Stimulated activated naive B cell treated with anti-CD40 and anti-IgM and Interleukin-4, amounts not matched to agents 10 μg/mL and 1 μg/mL and 100 μg/mL, for 72 hours (primary cell): ENCODE measurements around the gene PTPRK.
"Not testable (repeated sequence)": the region's sequence is repeated elsewhere in the genome, so short reads cannot be mapped to it uniquely, and the experiment has no call there.

Source experiments
- ATAC-seq, 2 donors: fragments of 150-1000 bp; cut with Tn5 transposase; replicated peaks; 2 replicates each; pipeline ENCODE4 v1.10.0; 2021; ENCODE audit warnings: moderate library complexity in 1 of 2
- DNase-seq: peaks from one replicate; pipeline ENCODE4 v3.0.0; 2021
- H3K27ac Mint-ChIP-seq: one replicate; pipeline ENCODE4 v1.8.0; 2022; ENCODE audit warnings: mild to moderate bottlenecking, mixed read lengths
- H3K27me3 Mint-ChIP-seq, 2 donors: one replicate each; pipeline ENCODE4 v1.8.0; 2022; ENCODE audit warnings: mixed read lengths in 2 of 2
- H3K36me3 Mint-ChIP-seq, 2 donors: one replicate each; pipeline ENCODE4 v1.8.0; 2022; ENCODE audit warnings: mixed read lengths in 2 of 2, mild to moderate bottlenecking in 1 of 2
- H3K4me1 Mint-ChIP-seq, 2 donors: one replicate each; pipeline ENCODE4 v1.8.0; 2022; ENCODE audit warnings: mixed read lengths in 2 of 2, mild to moderate bottlenecking in 1 of 2
- H3K4me3 Mint-ChIP-seq, 2 donors: one replicate each; pipeline ENCODE4 v1.8.0; 2022; ENCODE audit warnings: mild to moderate bottlenecking in 2 of 2, mixed read lengths in 2 of 2, moderate library complexity in 1 of 2
- H3K9me3 Mint-ChIP-seq, 2 donors: one replicate each; pipeline ENCODE4 v1.8.0; 2022; ENCODE audit warnings: mixed read lengths in 2 of 2, mild to moderate bottlenecking in 1 of 2

PTPRK gene

GRCh38 chr6:128461501-128461900, 58.9 kb downstream of the PTPRK start:
- H3K9me3 Mint-ChIP-seq = no peaks in the 10 kb centered on the region
- H3K27ac Mint-ChIP-seq = no peak overlapping the region
- ATAC-seq (no peak), DNase-seq (no peak)
- H3K4me3 Mint-ChIP-seq = no peak overlapping the region
- H3K36me3 Mint-ChIP-seq = no peaks in the 10 kb centered on the region
- H3K4me1 Mint-ChIP-seq = no peaks in the 10 kb centered on the region
- H3K27me3 Mint-ChIP-seq = peaks cover 0 to 4% of the 10 kb centered on the region in 2 donors

GRCh38 chr6:128456510-128457230, 63.7 kb downstream of the PTPRK start:
- ATAC-seq = no peak
- H3K27me3 Mint-ChIP-seq = no peaks in the 10 kb centered on the region
- H3K9me3 Mint-ChIP-seq = no peaks in the 10 kb centered on the region
- no peak overlapping the region for H3K4me3 Mint-ChIP-seq
- H3K4me1 Mint-ChIP-seq = no peaks in the 10 kb centered on the region
- no peak for DNase-seq
- H3K27ac Mint-ChIP-seq = no peak overlapping the region
- H3K36me3 Mint-ChIP-seq = no peaks in the 10 kb centered on the region

- H3K4me1 Mint-ChIP-seq = no peaks in the 10 kb centered on the region
- H3K27ac Mint-ChIP-seq = no peak overlapping the region
- no peaks in the 10 kb centered on the region for H3K27me3 Mint-ChIP-seq
- no peaks in the 10 kb centered on the region for H3K36me3 Mint-ChIP-seq
- DNase-seq (no peak), ATAC-seq (no peak)
- H3K9me3 Mint-ChIP-seq = no peaks in the 10 kb centered on the region
- no peak overlapping the region for H3K4me3 Mint-ChIP-seq
These were observed 64.4 kb downstream of the PTPRK start for GRCh38 chr6:128455959-128456358.

GRCh38 chr6:128452713-128453112, 67.7 kb downstream of the PTPRK start:
- no peaks in the 10 kb centered on the region for H3K27me3 Mint-ChIP-seq
- H3K27ac Mint-ChIP-seq = no peak overlapping the region
- no peak overlapping the region for H3K4me3 Mint-ChIP-seq
- no peaks in the 10 kb centered on the region for H3K4me1 Mint-ChIP-seq
- DNase-seq (no peak), ATAC-seq (no peak)
- H3K36me3 Mint-ChIP-seq = no peaks in the 10 kb centered on the region
- no peaks in the 10 kb centered on the region for H3K9me3 Mint-ChIP-seq

GRCh38 chr6:128446497-128446896, 73.9 kb downstream of the PTPRK start:
- Mint-ChIP-seq H3K9me3 (no peaks in the 10 kb centered on the region), H3K27me3 (peaks cover 4 to 6% of the 10 kb centered on the region in 2 donors), H3K4me1 (no peaks in the 10 kb centered on the region), H3K4me3 (no peak overlapping the region), H3K27ac (no peak overlapping the region), H3K36me3 (no peaks in the 10 kb centered on the region)
- DNase-seq (no peak), ATAC-seq (no peak)

GRCh38 chr6:128443553-128443952, 76.8 kb downstream of the PTPRK start:
- Mint-ChIP-seq H3K36me3 (no peaks in the 10 kb centered on the region), H3K27me3 (peaks cover 4 to 6% of the 10 kb centered on the region in 2 donors), H3K4me1 (no peaks in the 10 kb centered on the region), H3K27ac (no peak overlapping the region), H3K4me3 (no peak overlapping the region), H3K9me3 (no peaks in the 10 kb centered on the region)
- ATAC-seq (no peak), DNase-seq (no peak)

- H3K4me1 Mint-ChIP-seq = no peaks in the 10 kb centered on the region
- no peaks in the 10 kb centered on the region for H3K9me3 Mint-ChIP-seq
- DNase-seq = no peak
- no peak overlapping the region for H3K4me3 Mint-ChIP-seq
- ATAC-seq = no peak
- no peaks in the 10 kb centered on the region for H3K36me3 Mint-ChIP-seq
- no peak overlapping the region for H3K27ac Mint-ChIP-seq
- peaks cover 4 to 6% of the 10 kb centered on the region in 2 donors for H3K27me3 Mint-ChIP-seq
These were observed 80.8 kb downstream of the PTPRK start for GRCh38 chr6:128439627-128440026.

GRCh38 chr6:128438393-128438792, 82.0 kb downstream of the PTPRK start:
- peaks cover 4 to 6% of the 10 kb centered on the region in 2 donors for H3K27me3 Mint-ChIP-seq
- DNase-seq (no peak), ATAC-seq (no peak)
- no peak overlapping the region for H3K27ac Mint-ChIP-seq
- no peaks in the 10 kb centered on the region for H3K36me3 Mint-ChIP-seq
- no peak overlapping the region for H3K4me3 Mint-ChIP-seq
- H3K4me1 Mint-ChIP-seq = no peaks in the 10 kb centered on the region
- no peaks in the 10 kb centered on the region for H3K9me3 Mint-ChIP-seq

GRCh38 chr6:128437685-128438084, 82.7 kb downstream of the PTPRK start:
- H3K36me3 Mint-ChIP-seq = no peaks in the 10 kb centered on the region
- ATAC-seq (no peak), DNase-seq (no peak)
- H3K27ac Mint-ChIP-seq = no peak overlapping the region
- no peak overlapping the region for H3K4me3 Mint-ChIP-seq
- no peaks in the 10 kb centered on the region for H3K4me1 Mint-ChIP-seq
- H3K27me3 Mint-ChIP-seq = peaks cover 4 to 6% of the 10 kb centered on the region in 2 donors
- H3K9me3 Mint-ChIP-seq = no peaks in the 10 kb centered on the region

GRCh38 chr6:128434752-128435151, 85.6 kb downstream of the PTPRK start:
- not testable (repeated sequence) for H3K4me1 Mint-ChIP-seq, DNase-seq, H3K36me3 Mint-ChIP-seq, H3K4me3 Mint-ChIP-seq, H3K27me3 Mint-ChIP-seq, H3K9me3 Mint-ChIP-seq, H3K27ac Mint-ChIP-seq, ATAC-seq

GRCh38 chr6:128432394-128432793, 88.0 kb downstream of the PTPRK start:
- Mint-ChIP-seq H3K27ac (no peak overlapping the region), H3K27me3 (no peaks in the 10 kb centered on the region), H3K4me1 (no peaks in the 10 kb centered on the region), H3K4me3 (no peak overlapping the region), H3K9me3 (no peaks in the 10 kb centered on the region), H3K36me3 (no peaks in the 10 kb centered on the region)
- ATAC-seq = no peak
- no peak for DNase-seq

GRCh38 chr6:128427139-128427538, 93.3 kb downstream of the PTPRK start:
- no peaks in the 10 kb centered on the region for H3K36me3 Mint-ChIP-seq
- H3K9me3 Mint-ChIP-seq = no peaks in the 10 kb centered on the region
- no peak overlapping the region for H3K4me3 Mint-ChIP-seq
- no peak overlapping the region for H3K27ac Mint-ChIP-seq
- H3K27me3 Mint-ChIP-seq = no peaks in the 10 kb centered on the region
- ATAC-seq (no peak), DNase-seq (no peak)
- H3K4me1 Mint-ChIP-seq = no peaks in the 10 kb centered on the region

- DNase-seq = no peak
- H3K27me3 Mint-ChIP-seq = no peaks in the 10 kb centered on the region
- H3K27ac Mint-ChIP-seq = no peak overlapping the region
- H3K9me3 Mint-ChIP-seq = no peaks in the 10 kb centered on the region
- no peak for ATAC-seq
- no peaks in the 10 kb centered on the region for H3K36me3 Mint-ChIP-seq
- no peak overlapping the region for H3K4me3 Mint-ChIP-seq
- H3K4me1 Mint-ChIP-seq = no peaks in the 10 kb centered on the region
These were observed 94.5 kb downstream of the PTPRK start for GRCh38 chr6:128425856-128426255.

GRCh38 chr6:128422871-128423270, 97.5 kb downstream of the PTPRK start:
- Mint-ChIP-seq H3K4me1 (no peaks in the 10 kb centered on the region), H3K36me3 (no peaks in the 10 kb centered on the region), H3K4me3 (no peak overlapping the region), H3K27ac (no peak overlapping the region), H3K27me3 (no peaks in the 10 kb centered on the region), H3K9me3 (peaks cover 0 to 5% of the 10 kb centered on the region in 2 donors)
- ATAC-seq (no peak), DNase-seq (no peak)

GRCh38 chr6:128422200-128422599, 98.2 kb downstream of the PTPRK start:
- peaks cover 0 to 5% of the 10 kb centered on the region in 2 donors for H3K9me3 Mint-ChIP-seq
- no peaks in the 10 kb centered on the region for H3K27me3 Mint-ChIP-seq
- H3K4me1 Mint-ChIP-seq = no peaks in the 10 kb centered on the region
- DNase-seq (no peak), ATAC-seq (no peak)
- no peak overlapping the region for H3K27ac Mint-ChIP-seq
- no peaks in the 10 kb centered on the region for H3K36me3 Mint-ChIP-seq
- no peak overlapping the region for H3K4me3 Mint-ChIP-seq

GRCh38 chr6:128421788-128422187, 98.6 kb downstream of the PTPRK start:
- H3K36me3 Mint-ChIP-seq = no peaks in the 10 kb centered on the region
- H3K9me3 Mint-ChIP-seq = peaks cover 0 to 5% of the 10 kb centered on the region in 2 donors
- DNase-seq (no peak), ATAC-seq (no peak)
- H3K4me3 Mint-ChIP-seq = no peak overlapping the region
- no peak overlapping the region for H3K27ac Mint-ChIP-seq
- no peaks in the 10 kb centered on the region for H3K4me1 Mint-ChIP-seq
- no peaks in the 10 kb centered on the region for H3K27me3 Mint-ChIP-seq
